OCI-LY7 (cell line): ENCODE results near the gene MAGEB17. TPM values are rescaled to one million over a fixed set of nuclear protein-coding genes. Genes with fewer than 3 reads are reported as not detected.
A peak's percentile ranks its signal among the peaks of the same experiment; 100 is the strongest.

Experiments used
- BruUV-seq: library from RNA; stranded (reverse); fragments of 400-500 nt; replicated peaks from 2 replicates; lab custom pipeline; 2021; lab: Mats Ljungman, UMichigan
- CTCF ChIA-PET: fragments of 300-600 bp; sonication (Branson Sonifier 250); formaldehyde crosslinking; loops from one replicate; lab custom pipeline; 2022; ENCODE audit warnings: antibody characterized with exemption; ENCODE audit not compliant: unreplicated experiment; lab: Charles Lee
- POLR2A ChIA-PET: fragments of 300-600 bp; sonication (Branson Sonifier 250); formaldehyde crosslinking; loops from one replicate; lab custom pipeline; 2022; ENCODE audit warnings: antibody characterized with exemption; lab: Charles Lee
- DNase-seq: peaks from one replicate; pipeline ENCODE4 v3.0.0-alpha.2; 2015; ENCODE audit warnings: low spot score
- H2AFZ ChIP-seq: fragments of 200-600 bp; sonication (generic), shearing (Covaris generic); 2 replicates; pipeline ENCODE4 v1.6.1; 2014; ENCODE audit warnings: mild to moderate bottlenecking, antibody characterized with exemption, low read length, moderate library complexity
- H3K27ac ChIP-seq: fragments of 200-600 bp; sonication (generic); 2 replicates; pipeline ENCODE4 v1.5.1; 2014; ENCODE audit warnings: mixed run types, low read depth, mild to moderate bottlenecking, moderate library complexity, low read length, inconsistent platforms; ENCODE audit not compliant: poor library complexity, severe bottlenecking
- H3K36me3 ChIP-seq: fragments of 200-600 bp; sonication (generic); 2 replicates; pipeline ENCODE4 v1.6.1; 2014; ENCODE audit warnings: mild to moderate bottlenecking, antibody characterized with exemption, low read length, moderate library complexity, mixed read lengths; ENCODE audit not compliant: insufficient read depth
- H3K4me1 ChIP-seq: fragments of 200-600 bp; sonication (generic); 2 replicates; pipeline ENCODE4 v1.5.1; 2014; ENCODE audit warnings: mild to moderate bottlenecking, low read length; ENCODE audit not compliant: insufficient read depth, poor library complexity, severe bottlenecking
- H3K4me2 ChIP-seq: fragments of 200-600 bp; sonication (generic); 2 replicates; pipeline ENCODE4 v1.6.1; 2014; ENCODE audit warnings: mild to moderate bottlenecking, low read length
- H3K4me3 ChIP-seq: fragments of 200-600 bp; sonication (generic); 2 replicates; pipeline ENCODE4 v1.5.1; 2014; ENCODE audit warnings: mild to moderate bottlenecking, low read depth, low read length; ENCODE audit not compliant: poor library complexity, severe bottlenecking
- H3K79me2 ChIP-seq: fragments of 200-600 bp; sonication (generic); 2 replicates; pipeline ENCODE4 v1.6.1; 2016; ENCODE audit warnings: low read depth, mild to moderate bottlenecking, low read length, moderate library complexity, mixed read lengths; ENCODE audit not compliant: insufficient read depth
- H3K9me2 ChIP-seq: fragments of 200-600 bp; sonication (generic); 2 replicates; pipeline ENCODE4 v1.6.1; 2016; ENCODE audit warnings: mild to moderate bottlenecking, low read length, mixed read lengths; ENCODE audit not compliant: insufficient read depth
- H3K9me3 ChIP-seq: fragments of 200-600 bp; sonication (generic); 2 replicates; pipeline ENCODE4 v1.6.1; 2014; ENCODE audit warnings: mild to moderate bottlenecking, mixed run types, low read length, mixed read lengths
- H4K20me1 ChIP-seq: fragments of 200-600 bp; sonication (generic); 2 replicates; pipeline ENCODE4 v1.6.1; 2014; ENCODE audit warnings: mild to moderate bottlenecking, antibody characterized with exemption, low read length, moderate library complexity, mixed read lengths; ENCODE audit not compliant: insufficient read depth
- EZH2phosphoT487 ChIP-seq: fragments of 200-600 bp; sonication (generic); IDR thresholded peaks from 2 replicates; pipeline ENCODE4 v1.6.1; 2018; ENCODE audit warnings: low read depth, borderline replicate concordance, mild to moderate bottlenecking, mixed run types, antibody characterized with exemption, low read length, moderate library complexity, mixed read lengths
- intact Hi-C: fragments of 100-400 bp; cut with micrococcal nuclease; formaldehyde crosslinking; loops from one replicate; pipeline ENCODE4 v1.10.0; 2022; ENCODE audit not compliant: unreplicated experiment
- total RNA-seq, 2 experiments: library from RNA; depleted of rRNA in 1 of 2; stranded (reverse); fragments of >200 nt in 1 of 2; shearing (Covaris generic) in 1 of 2; gene quantifications; 2 replicates each; pipeline ENCODE4 v1.2.3, GENCODE V29; 2014 to 2022
- TF ChIP-seq, protein P1 (sequence below): fragments of 200-600 bp; sonication (generic); conservative IDR thresholded peaks from 2 replicates; pipeline ENCODE4 v1.5.1; 2014; ENCODE audit warnings: mild to moderate bottlenecking, antibody characterized with exemption, low read length, moderate library complexity, mixed read lengths

The MAGEB17 gene
- total RNA-seq, 2 experiments from 2014 or later: not detected

DNA sequence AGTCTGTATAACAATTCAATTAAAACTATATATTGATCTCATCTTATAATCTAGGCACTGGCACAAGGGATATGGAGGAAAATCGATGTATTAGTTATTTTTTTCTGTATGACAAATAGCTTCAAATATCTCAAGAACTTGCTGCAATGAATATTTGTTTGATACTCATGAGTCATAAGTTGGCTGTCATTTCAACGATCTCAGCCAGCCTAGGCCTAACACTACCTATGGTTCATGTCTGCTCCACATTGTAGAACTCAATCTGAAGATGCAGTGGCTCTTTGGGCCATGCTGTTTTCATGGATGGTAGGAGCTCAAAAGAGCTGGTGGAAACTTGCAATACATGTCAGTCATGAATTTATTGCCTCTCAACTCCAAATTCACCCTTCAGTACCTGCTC is 44.7 kb downstream of the MAGEB17 start:
- no peaks in the 10 kb centered on the region for H4K20me1 ChIP-seq
- no peak for DNase-seq
- H3K27ac ChIP-seq: no peak overlapping the region
- no peaks in the 10 kb centered on the region for H3K9me2 ChIP-seq
- no peaks in the 10 kb centered on the region for H3K4me1 ChIP-seq
- no peak overlapping the region for H3K4me3 ChIP-seq
- no peaks in the 10 kb centered on the region for H3K36me3 ChIP-seq
- ChIA-PET POLR2A (interaction anchor here (0.6 to 0.7 kb wide), 3 partner anchors 88 to 925 kb away, joined by 3 read pairs; no protein-coding TSS in a partner anchor), CTCF (interaction anchor here (1.3 kb wide), 1 partner anchor 281 kb away, joined by 4 read pairs; no protein-coding TSS in a partner anchor)
- no peak for TF ChIP-seq EZH2phosphoT487
- TF ChIP-seq, protein P1, sequence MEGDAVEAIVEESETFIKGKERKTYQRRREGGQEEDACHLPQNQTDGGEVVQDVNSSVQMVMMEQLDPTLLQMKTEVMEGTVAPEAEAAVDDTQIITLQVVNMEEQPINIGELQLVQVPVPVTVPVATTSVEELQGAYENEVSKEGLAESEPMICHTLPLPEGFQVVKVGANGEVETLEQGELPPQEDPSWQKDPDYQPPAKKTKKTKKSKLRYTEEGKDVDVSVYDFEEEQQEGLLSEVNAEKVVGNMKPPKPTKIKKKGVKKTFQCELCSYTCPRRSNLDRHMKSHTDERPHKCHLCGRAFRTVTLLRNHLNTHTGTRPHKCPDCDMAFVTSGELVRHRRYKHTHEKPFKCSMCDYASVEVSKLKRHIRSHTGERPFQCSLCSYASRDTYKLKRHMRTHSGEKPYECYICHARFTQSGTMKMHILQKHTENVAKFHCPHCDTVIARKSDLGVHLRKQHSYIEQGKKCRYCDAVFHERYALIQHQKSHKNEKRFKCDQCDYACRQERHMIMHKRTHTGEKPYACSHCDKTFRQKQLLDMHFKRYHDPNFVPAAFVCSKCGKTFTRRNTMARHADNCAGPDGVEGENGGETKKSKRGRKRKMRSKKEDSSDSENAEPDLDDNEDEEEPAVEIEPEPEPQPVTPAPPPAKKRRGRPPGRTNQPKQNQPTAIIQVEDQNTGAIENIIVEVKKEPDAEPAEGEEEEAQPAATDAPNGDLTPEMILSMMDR: no peak
- no peaks in the 10 kb centered on the region for H3K79me2 ChIP-seq
- no peak overlapping the region for H3K4me2 ChIP-seq
- no peaks in the 10 kb centered on the region for H3K9me3 ChIP-seq
- BruUV-seq: no TSS peak
- intact Hi-C loops: loop anchor here (2.0 kb wide), 1 partner anchor 281 kb away; no protein-coding TSS in a partner anchor
- H2AFZ ChIP-seq: no peak overlapping the region

DNA sequence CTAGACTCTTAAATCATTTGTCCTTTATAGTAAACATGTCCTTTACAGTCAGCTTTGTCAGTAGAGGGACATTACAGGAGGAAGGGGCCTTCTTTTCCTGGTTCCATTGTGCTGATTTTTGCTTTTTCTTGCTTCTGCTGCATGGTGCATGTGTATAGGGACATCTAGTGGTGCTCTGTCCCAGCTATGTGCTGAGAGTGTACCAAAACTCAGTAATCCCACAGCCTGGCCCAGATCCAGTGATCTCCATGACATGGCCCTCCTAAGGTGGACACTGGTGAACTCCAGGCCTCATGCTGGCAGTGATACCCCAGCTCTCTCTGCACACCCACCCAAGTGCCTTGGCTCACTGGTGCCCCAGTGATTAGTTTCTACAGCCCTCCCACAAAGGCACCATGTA is 45.2 kb downstream of the MAGEB17 start:
- H3K79me2 ChIP-seq: no peaks in the 10 kb centered on the region
- ChIA-PET CTCF (interaction anchor here (1.3 kb wide), 1 partner anchor 282 kb away, joined by 4 read pairs; no protein-coding TSS in a partner anchor), POLR2A (interaction anchor here (0.6 to 0.7 kb wide), 3 partner anchors 87 to 926 kb away, joined by 3 read pairs; no protein-coding TSS in a partner anchor)
- TF ChIP-seq EZH2phosphoT487: no peak
- TF ChIP-seq, protein P1: peak; percentile 63
- H3K4me2 ChIP-seq: no peak overlapping the region
- no peaks in the 10 kb centered on the region for H4K20me1 ChIP-seq
- no peaks in the 10 kb centered on the region for H3K4me1 ChIP-seq
- no peak overlapping the region for H3K27ac ChIP-seq
- BruUV-seq: no TSS peak
- peak; percentile 27 for DNase-seq
- no peaks in the 10 kb centered on the region for H3K9me2 ChIP-seq
- no peaks in the 10 kb centered on the region for H3K36me3 ChIP-seq
- no peak overlapping the region for H3K4me3 ChIP-seq
- no peaks in the 10 kb centered on the region for H3K9me3 ChIP-seq
- intact Hi-C loops: loop anchor here (2.0 kb wide), 1 partner anchor 282 kb away; no protein-coding TSS in a partner anchor
- no peak overlapping the region for H2AFZ ChIP-seq

DNA sequence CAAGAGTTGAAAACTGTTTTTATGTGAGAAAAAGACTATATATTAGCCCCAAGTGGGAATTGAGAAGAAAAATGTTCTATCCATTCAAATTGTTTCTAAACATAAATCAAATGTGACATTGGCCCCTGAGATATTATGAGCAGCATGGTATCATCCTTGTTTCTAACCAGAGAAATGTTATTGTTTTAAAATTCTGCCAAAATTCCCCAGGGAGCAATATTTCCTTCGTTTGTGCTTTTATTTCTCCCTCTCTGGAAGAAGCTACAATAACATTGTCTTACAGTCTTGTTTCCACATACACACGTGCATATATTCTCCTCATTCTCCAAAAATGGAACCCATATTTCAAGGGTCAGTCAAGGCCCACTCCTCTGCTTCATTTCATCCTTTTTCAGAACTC is 46.7 kb downstream of the MAGEB17 start:
- CTCF ChIA-PET: no interaction called here
- no peak overlapping the region for H3K4me3 ChIP-seq
- no peaks in the 10 kb centered on the region for H3K9me3 ChIP-seq
- no peaks in the 10 kb centered on the region for H3K79me2 ChIP-seq
- no peaks in the 10 kb centered on the region for H3K36me3 ChIP-seq
- H3K4me2 ChIP-seq: no peak overlapping the region
- intact Hi-C loops: loop anchor here (2.0 kb wide), 1 partner anchor 283 kb away; no protein-coding TSS in a partner anchor
- H3K27ac ChIP-seq: no peak overlapping the region
- POLR2A ChIA-PET: no interaction called here
- H3K4me1 ChIP-seq: no peaks in the 10 kb centered on the region
- no TSS peak for BruUV-seq
- no peak overlapping the region for H2AFZ ChIP-seq
- H3K9me2 ChIP-seq: no peaks in the 10 kb centered on the region
- no peak for TF ChIP-seq EZH2phosphoT487
- TF ChIP-seq, protein P1: no peak
- H4K20me1 ChIP-seq: no peaks in the 10 kb centered on the region
- no peak for DNase-seq
